NK-92 treated with Interleukin-12 subunit alpha and Interleukin-12 subunit beta, amount 100 ng/mL, for 24 hours (cell line): ENCODE results near the gene RNF133.

Experiments
- DNase-seq: peaks from one replicate; lab custom pipeline; 2025; lab: John Stamatoyannopoulos, UW

Gene RNF133, protein sequence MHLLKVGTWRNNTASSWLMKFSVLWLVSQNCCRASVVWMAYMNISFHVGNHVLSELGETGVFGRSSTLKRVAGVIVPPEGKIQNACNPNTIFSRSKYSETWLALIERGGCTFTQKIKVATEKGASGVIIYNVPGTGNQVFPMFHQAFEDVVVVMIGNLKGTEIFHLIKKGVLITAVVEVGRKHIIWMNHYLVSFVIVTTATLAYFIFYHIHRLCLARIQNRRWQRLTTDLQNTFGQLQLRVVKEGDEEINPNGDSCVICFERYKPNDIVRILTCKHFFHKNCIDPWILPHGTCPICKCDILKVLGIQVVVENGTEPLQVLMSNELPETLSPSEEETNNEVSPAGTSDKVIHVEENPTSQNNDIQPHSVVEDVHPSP

DNA sequence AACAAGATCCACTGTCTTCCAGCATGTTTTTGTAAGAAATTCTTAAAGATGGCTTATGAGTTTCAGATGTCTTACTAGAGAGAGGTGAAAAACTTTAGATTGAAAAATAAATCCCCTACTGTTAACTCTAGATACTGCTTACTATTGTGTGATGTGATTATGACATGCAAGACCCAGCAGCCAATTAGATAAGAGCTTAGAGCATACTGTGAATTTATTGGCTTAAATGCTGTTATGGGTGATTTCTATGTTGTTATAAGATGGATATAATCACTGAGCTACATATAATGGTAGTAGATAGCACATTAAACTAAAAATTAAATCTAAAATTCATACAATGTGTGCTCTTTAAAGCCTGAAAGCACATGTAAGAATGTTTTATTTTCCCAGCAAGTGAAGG, at the start of gene RNF133:
RNF133 (minus strand) TSS at position 101 of the 400 bp plus-strand sequence. CDS start 199 bp downstream, outside the sequence.
- no peak for DNase-seq

- no peak for DNase-seq
These were observed 49.3 kb upstream of the RNF133 start for GRCh38 chr7:122748195-122748594.

DNA sequence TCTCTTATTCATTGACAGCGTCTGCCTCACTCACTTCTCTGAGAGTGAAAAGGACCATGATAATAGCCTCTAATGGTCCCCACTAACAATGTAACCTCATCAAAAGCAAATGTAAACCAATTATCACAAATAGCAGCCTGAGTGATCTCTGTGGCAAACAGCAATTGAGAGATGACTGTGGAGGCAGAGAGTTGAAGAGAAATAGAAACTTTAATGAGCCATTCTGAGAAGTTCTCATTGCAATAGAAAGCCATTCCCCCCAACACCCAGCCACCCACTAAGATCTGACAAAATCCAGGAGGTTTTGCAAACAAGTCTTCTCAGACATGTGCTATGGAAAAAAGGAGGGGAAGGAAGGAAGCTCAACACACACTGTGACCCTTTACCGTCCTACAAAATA, 48.0 kb upstream of the RNF133 start:
- no peak for DNase-seq

GRCh38 chr7:122743211-122743610, 44.3 kb upstream of the RNF133 start:
- DNase-seq, result no peak

DNA sequence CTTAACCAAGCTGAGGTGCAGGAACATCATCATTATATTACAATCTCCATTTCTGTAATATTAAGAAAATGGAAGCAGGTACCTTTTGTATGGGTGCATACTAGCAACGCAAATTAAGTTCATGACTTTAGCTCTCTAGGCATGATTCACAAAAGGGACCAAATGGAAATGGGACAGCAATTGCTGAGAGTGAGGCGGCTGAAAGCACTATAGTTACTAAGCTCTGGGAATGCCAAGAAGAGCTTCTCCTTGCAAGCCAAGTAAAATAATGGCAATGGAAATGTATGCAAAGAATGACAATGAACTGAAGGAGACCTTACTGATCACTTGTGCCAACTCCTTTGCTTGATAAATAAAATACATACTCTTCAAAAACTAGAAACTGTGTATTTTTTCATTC, 40.0 kb upstream of the RNF133 start:
- DNase-seq, result no peak

DNA sequence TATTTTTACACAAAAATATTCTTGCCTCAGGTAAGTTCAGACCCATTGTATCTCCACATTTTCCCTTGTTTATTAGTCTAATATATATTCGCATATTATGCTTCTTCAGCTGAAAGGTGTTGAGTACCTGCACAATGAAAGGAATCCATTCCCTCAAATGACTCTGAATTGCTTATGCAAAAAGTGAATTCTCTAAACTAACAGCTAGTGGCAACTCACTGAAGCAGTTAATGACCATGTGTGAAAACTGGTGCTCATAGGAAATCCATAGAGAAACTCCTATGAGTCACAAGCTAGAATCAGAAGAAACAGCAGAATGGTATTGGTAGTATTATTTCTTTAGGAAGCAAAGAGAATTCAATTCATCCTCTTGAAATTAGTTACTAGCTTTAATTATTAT, 37.3 kb upstream of the RNF133 start:
- no peak for DNase-seq

DNA sequence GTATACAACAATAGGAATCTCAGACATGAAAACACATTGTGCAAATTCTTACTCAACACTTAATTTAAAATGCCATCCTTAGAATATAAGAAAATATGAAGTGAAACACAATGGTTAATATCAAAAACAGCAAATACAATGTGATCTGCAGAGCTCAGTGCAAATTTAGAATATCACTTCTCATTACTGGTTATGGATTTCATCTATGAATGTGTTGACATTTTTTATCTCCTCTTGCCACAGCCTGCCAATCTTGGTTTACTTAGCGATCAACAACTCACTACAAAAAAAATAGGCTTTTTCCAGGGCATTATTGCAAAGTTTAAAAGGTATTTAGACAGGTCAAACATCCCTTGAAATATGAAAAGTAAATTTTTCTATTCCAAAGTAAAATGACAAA, 28.8 kb upstream of the RNF133 start:
- no peak for DNase-seq

DNA sequence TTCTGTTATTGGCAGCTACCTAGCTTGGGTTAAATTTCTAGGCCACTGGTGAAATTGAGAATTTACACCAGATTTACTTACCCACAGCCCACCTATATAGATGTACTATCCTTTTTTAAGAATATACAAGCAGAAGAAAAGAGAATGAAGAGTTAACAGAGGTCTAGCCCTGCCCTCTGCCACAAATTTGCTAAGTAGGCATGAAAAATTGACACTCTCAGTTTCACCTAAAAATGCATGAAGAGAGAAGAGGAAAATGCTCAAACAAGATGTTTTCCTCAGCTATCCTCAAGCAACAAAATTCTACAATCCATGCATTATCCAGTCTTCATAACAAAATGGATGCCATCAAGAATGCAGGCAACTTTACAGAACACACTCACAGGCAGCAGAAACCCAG, 28.4 kb upstream of the RNF133 start:
- DNase-seq, result no peak

- DNase-seq, result no peak
These were observed 28.0 kb upstream of the RNF133 start for GRCh38 chr7:122726881-122727280.

DNA sequence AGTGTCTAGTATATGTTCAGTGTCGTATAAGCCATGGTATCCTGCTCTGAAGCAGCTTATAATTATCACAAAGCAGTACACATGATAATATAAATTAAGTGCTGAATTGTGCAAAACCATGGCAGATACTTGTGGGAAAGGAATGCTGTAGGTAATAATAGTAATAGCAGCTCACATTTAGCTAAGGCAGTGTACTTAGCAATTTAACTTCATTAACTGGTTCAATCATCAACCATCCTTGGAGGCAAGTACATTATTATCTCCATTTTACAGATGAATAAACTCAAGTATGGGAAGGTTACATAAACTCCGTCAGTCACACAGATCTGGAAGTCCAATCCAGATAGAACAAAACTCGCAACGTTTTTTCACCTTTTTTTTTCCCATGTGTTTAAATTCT, 25.4 kb upstream of the RNF133 start:
- no peak for DNase-seq

DNA sequence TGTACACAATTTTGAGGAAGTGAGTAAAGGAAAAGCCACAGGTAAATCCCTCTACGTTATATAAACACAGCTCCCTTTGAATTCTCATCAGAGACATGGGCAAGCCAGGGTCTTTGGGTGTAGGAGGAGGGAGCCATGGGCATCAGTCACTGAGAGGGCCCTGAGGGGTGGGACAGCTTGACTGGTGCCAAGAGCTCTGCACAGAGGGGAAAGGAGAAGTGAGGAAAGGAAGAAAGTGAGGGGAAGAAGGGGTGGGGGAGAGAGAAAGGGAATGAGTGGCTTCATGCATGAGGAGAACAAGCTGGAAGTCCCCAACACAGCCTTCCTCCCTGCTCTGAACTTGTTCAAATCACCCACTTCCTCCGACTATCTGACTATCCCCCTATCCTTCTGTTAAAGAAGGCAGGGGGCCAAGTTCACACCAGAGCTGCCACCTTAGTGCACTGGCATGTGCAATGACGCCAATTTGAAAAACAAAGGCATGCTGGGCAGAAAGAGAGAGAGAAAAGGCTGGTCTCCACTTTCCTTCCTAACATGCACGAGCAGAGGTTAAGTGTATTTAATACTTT, 20.2 kb upstream of the RNF133 start:
- DNase-seq, result no peak

- no peak for DNase-seq
These were observed 18.6 kb upstream of the RNF133 start for GRCh38 chr7:122717356-122718089.

- no peak for DNase-seq
These were observed 16.3 kb upstream of the RNF133 start for GRCh38 chr7:122715183-122715582.

DNA sequence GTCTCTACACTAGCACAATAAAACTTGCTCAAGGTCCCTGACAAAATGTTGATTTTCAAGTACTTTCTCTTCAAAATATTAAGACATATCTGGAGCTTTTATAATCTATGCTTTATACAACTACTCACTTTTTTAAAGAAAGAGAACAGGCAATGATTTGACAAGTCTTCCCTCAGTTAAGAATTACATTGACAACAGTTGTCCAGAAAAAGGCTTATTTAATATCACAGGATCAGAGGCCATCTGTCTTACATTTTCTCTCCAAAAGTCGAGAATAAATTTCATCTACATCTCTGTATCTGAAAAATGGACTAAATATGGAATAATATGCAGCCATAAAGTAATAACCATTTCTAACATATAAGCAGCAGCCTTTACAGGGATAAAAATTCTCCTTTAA, 12.0 kb upstream of the RNF133 start:
- DNase-seq, result no peak

DNA sequence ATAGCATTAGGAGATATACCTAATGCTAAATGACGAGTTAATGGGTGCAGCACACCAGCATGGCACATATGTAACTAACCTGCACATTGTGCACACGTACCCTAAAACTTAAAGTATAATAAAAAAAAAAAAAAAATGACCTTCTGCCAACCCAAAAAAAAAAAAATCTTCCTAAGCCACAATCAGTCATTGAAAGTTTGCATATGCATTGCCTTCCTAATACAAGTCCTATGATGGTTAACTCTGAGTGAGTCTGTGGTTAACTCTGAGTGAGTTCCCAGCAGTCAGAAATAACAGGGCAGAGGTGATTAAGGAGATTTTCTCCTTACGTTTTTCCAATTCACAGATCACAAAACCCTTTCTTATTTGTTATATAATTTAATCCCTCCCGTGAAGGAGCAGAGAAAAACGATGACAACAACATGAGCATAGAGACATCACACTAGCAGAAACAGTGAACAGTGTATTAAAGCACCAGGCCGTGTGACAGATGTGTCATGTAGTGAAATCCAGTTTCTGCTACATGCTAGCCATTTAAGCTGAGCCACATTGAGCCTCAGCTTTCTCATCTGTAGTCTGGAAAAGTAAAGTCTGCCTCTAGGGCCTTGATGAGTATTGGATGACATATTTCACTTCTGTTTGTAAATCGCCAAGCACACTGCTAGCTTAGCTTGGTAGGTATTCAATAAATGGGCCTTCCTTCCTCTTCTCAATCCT, 11.2 kb upstream of the RNF133 start:
- no peak for DNase-seq

GRCh38 chr7:122706836-122707235, 7.9 kb upstream of the RNF133 start:
- no peak for DNase-seq

GRCh38 chr7:122702872-122703510, 4.1 kb upstream of the RNF133 start, which contains the start of gene RNF148:
Gene RNF148, minus strand, starts transcription at chr7:122702922. Its CDS starts 172 bp downstream, at chr7:122702750.
- DNase-seq, result no peak

DNA sequence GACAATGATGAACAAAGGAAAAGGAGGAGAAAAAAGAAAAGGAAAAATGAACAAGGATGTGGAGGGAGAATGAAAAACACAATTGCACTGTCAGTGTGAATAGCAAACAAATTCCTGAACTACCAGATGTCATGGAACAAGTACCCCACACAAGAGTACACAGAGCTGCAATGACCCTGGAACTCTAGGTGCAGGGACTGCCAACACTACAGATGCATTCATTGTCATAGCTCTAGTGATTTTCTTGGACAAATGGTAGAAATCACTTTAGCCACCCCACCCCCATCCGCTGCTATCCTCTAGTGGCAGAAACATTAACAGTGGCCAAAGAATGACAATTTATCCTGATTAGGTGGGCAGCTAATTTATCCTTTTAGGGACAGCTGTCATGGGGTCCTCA, 3.1 kb downstream of the RNF133 start:
- DNase-seq, result no peak

GRCh38 chr7:122694697-122695096, 4.2 kb downstream of the RNF133 start:
- DNase-seq, result no peak

DNA sequence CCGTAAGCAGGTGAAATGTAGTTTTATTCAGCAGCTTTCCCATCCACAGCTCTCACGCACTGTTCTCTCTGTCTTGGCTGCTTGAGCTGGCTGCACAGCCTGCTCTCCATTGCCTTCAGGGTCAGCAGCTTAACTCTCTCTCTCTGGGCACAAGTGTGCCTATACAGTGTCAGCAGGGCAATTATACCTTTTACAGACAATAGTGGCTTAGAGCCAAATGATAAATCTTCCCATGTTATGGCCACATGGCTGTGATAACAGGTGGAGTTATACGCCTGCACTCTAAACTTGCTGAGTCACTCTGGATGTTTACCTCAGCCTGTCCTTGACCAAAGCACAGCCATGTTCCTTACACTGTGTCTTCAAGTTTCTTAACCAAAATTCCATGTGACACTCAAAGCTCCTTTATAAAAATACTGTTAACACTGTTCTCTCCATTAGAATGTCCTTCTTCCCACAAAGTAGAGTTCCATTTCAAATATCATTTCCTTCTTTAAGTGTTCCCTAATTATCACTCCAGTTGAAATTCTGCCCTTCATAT, 6.1 kb downstream of the RNF133 start:
- no peak for DNase-seq

GRCh38 chr7:122691569-122692235, 7.2 kb downstream of the RNF133 start:
- DNase-seq, result no peak
